ENCODE measurements around the gene BRD2. TPM values are rescaled to one million over a fixed set of nuclear protein-coding genes. Genes with fewer than 3 reads are reported as not detected.

Gene BRD2
- total RNA-seq, 4 donors from 2014 or later, result 62.5 to 108 (median 86.6) TPM

GRCh38 chr6:33030245-33030644 lies 61.9 kb downstream of the BRD2 start:
- Histone ChIP-seq H3K36me3 (no peaks in the 10 kb centered on the region), H3K27ac (peak overlapping the region in 3 of 4 donors; percentile 59 to 74 (median 72)), H3K9me3 (no peaks in the 10 kb centered on the region), H3K4me3 (no peak overlapping the region), H3K4me1 (no peaks in the 10 kb centered on the region), H3K27me3 (peaks cover 0 to 12% (median 0%) of the 10 kb centered on the region in 3 donors)
- in situ Hi-C loops (cut with MboI; ENCODE audit: low sequenced_read_pairs in 4 of 4), result no loop called here
- intact Hi-C loops (cut with DNase I; ENCODE audit: low total_unique reads), result no loop called here
- no peak for DNase-seq
- TF ChIP-seq CTCF (IDR thresholded peaks at IDR 0.05 in 4 of 5, conservative IDR thresholded peaks at IDR 0.05 in 1 of 5), result no peak
- TF ChIP-seq POLR2A (IDR thresholded peaks at IDR 0.05), result no peak
- no peak for ATAC-seq

Other genes starting within 250 kb of the BRD2 start
- under 1 TPM in 1 of 4 donors, not detected in 3; 0.49 TPM for gene HLA-DQA2, start 227.2 kb upstream of the BRD2 start, total RNA-seq
- gene HLA-DQB2, start 205.1 kb upstream of the BRD2 start, total RNA-seq, result under 1 TPM in 2 of 4 donors, not detected in 2; 0.66 to 0.78 TPM
- gene HLA-DOB, start 151.6 kb upstream of the BRD2 start, total RNA-seq, result under 1 TPM in 3 of 4 donors, not detected in 1; 0.22 to 0.72 (median 0.36) TPM
- gene TAP2, start 129.9 kb upstream of the BRD2 start, total RNA-seq, result 1 to 10 TPM; 2.5 to 7.1 (median 4.1) TPM
- 10 to 100 TPM in 2 of 4 donors, 1 to 10 TPM in 2; 7.0 to 20.2 (median 9.2) TPM for gene PSMB8, start 124.5 kb upstream of the BRD2 start, total RNA-seq
- gene TAP1, start 114.9 kb upstream of the BRD2 start, total RNA-seq, result 10 to 100 TPM; 13.2 to 26.7 (median 19.0) TPM
- 10 to 100 TPM in 1 of 4 donors, 1 to 10 TPM in 3; 1.4 to 11.3 (median 6.1) TPM for gene PSMB9, start 114.4 kb upstream of the BRD2 start, total RNA-seq
- gene HLA-DMB, start 27.6 kb upstream of the BRD2 start, total RNA-seq, result 1 to 10 TPM; 4.3 to 8.1 (median 5.6) TPM
- 10 to 100 TPM in 1 of 4 donors, 1 to 10 TPM in 3; 3.6 to 22.8 (median 6.3) TPM for gene HLA-DMA, start 15.5 kb upstream of the BRD2 start, total RNA-seq
- 1 to 10 TPM in 2 of 4 donors, under 1 TPM in 2; 0.20 to 2.9 (median 0.86) TPM for gene HLA-DOA, start 41.0 kb downstream of the BRD2 start, total RNA-seq
- gene HLA-DPA1, start 105.1 kb downstream of the BRD2 start, total RNA-seq, result 10 to 100 TPM in 3 of 4 donors, 1 to 10 TPM in 1; 6.8 to 51.8 (median 23.4) TPM
- 10 to 100 TPM; 16.7 to 52.1 (median 23.5) TPM for gene HLA-DPB1, start 107.4 kb downstream of the BRD2 start, total RNA-seq
- under 1 TPM; 0.31 to 0.92 (median 0.47) TPM for gene COL11A2, start 223.9 kb downstream of the BRD2 start, total RNA-seq
- 10 to 100 TPM; 20.8 to 38.4 (median 24.6) TPM for gene RXRB, start 232.1 kb downstream of the BRD2 start, total RNA-seq
- gene SLC39A7, start 232.3 kb downstream of the BRD2 start, total RNA-seq, result 10 to 100 TPM; 21.9 to 45.4 (median 26.2) TPM
- 10 to 100 TPM in 3 of 4 donors, 1 to 10 TPM in 1; 7.9 to 28.3 (median 14.3) TPM for gene HSD17B8, start 236.1 kb downstream of the BRD2 start, total RNA-seq
- 10 to 100 TPM in 3 of 4 donors, 1 to 10 TPM in 1; 7.4 to 16.3 (median 12.1) TPM for gene RING1, start 239.9 kb downstream of the BRD2 start, total RNA-seq